H1 (cell line): ENCODE data around the gene CENPX.

ENCODE experiments used
- CBX5 ChIP-seq: fragments of 300-800, 300-1000 bp; sonication (generic); IDR thresholded peaks from 2 replicates; pipeline ENCODE4 v1.7.1; 2016; ENCODE audit warnings: antibody characterized with exemption, low read length, low read depth
- POLR2A ChIP-seq, 2 experiments: IDR thresholded peaks; 1 replicate in 1 of 2; 2 replicates in 1 of 2; pipeline ENCODE4 v1.6.1; 2011; ENCODE audit warnings: low read depth in 2 of 2, low read length in 2 of 2, mild to moderate bottlenecking in 2 of 2; ENCODE audit errors: control extremely low read depth in 1 of 2
- POLR2AphosphoS5 ChIP-seq: IDR thresholded peaks from 2 replicates; pipeline ENCODE4 v1.6.1; 2011; ENCODE audit warnings: low read depth, low read length
- RFX5 ChIP-seq: IDR thresholded peaks from 2 replicates; pipeline ENCODE4 v1.6.1; 2011; ENCODE audit warnings: low read depth, low read length, improper control_type of control experiment, borderline replicate concordance
- SP1 ChIP-seq: IDR thresholded peaks from 2 replicates; pipeline ENCODE4 v1.6.1; 2011; ENCODE audit warnings: low read depth, low read length
- YY1 ChIP-seq: IDR thresholded peaks from 2 replicates; pipeline ENCODE4 v1.6.1; 2011; ENCODE audit warnings: low read depth, mild to moderate bottlenecking, low read length
- TF ChIP-seq, protein P1 (sequence below), 3 experiments: IDR thresholded peaks; 1 replicate in 2 of 3; 2 replicates in 1 of 3; pipeline versions ENCODE4 v1.5.1 to v1.6.1; 2011; ENCODE audit warnings: low read length in 3 of 3, mild to moderate bottlenecking in 3 of 3, inconsistent platforms in 2 of 3, low read depth in 1 of 3, moderate library complexity in 1 of 3; ENCODE audit not compliant: insufficient read depth in 1 of 3; ENCODE audit errors: control extremely low read depth in 1 of 3
- TF ChIP-seq, protein P2 (sequence below): IDR thresholded peaks from 2 replicates; pipeline ENCODE4 v1.6.1; 2012; ENCODE audit warnings: inconsistent platforms

DNA sequence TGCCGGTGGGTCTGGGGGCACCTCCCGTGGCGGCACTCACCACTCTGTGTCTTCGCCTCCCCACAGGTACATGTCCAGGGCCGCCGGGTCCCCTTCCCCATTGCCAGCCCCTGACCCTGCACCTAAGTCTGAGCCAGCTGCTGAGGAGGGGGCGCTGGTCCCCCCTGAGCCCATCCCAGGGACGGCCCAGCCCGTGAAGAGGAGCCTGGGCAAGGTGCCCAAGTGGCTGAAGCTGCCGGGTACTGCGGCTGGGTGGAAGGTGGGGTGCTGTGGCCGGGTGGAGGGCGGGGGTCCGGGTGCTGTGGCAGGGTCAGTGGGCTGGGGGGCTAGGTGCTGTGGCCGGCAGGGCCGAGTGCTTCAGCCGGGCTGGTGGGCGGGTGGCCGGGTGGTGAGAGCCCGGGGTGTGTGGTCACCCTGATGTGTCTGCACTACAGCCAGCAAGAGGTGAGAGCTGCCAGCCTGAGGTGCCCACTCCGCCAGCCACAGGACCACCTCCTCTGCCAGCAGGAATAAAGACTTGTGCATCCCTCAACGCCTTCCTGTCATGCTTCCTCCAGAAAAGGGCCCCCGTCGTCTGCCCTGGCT, 5.7 kb downstream of the CENPX start:
- TF ChIP-seq CBX5 (no peak), RFX5 (no peak), POLR2A (IDR thresholded peaks at IDR 0.05; ENCODE audit: control extremely low read depth in 1 of 2, low read depth in 2 of 2, low read length in 2 of 2) (no peak), SP1 (no peak), YY1 (no peak), POLR2AphosphoS5 (no peak)
- TF ChIP-seq, protein P1, sequence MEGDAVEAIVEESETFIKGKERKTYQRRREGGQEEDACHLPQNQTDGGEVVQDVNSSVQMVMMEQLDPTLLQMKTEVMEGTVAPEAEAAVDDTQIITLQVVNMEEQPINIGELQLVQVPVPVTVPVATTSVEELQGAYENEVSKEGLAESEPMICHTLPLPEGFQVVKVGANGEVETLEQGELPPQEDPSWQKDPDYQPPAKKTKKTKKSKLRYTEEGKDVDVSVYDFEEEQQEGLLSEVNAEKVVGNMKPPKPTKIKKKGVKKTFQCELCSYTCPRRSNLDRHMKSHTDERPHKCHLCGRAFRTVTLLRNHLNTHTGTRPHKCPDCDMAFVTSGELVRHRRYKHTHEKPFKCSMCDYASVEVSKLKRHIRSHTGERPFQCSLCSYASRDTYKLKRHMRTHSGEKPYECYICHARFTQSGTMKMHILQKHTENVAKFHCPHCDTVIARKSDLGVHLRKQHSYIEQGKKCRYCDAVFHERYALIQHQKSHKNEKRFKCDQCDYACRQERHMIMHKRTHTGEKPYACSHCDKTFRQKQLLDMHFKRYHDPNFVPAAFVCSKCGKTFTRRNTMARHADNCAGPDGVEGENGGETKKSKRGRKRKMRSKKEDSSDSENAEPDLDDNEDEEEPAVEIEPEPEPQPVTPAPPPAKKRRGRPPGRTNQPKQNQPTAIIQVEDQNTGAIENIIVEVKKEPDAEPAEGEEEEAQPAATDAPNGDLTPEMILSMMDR (IDR thresholded peaks at IDR 0.05; ENCODE audit: control extremely low read depth in 1 of 3, insufficient read depth in 1 of 3, low read depth in 1 of 3, low read length in 3 of 3) = no peak
- TF ChIP-seq, protein P2, sequence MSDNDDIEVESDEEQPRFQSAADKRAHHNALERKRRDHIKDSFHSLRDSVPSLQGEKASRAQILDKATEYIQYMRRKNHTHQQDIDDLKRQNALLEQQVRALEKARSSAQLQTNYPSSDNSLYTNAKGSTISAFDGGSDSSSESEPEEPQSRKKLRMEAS = no peak
